Uterus (tissue), 4 donors: ENCODE measurements around the gene SRC. TPM values are rescaled to one million over a fixed set of nuclear protein-coding genes. Genes with fewer than 3 reads are reported as not detected.

ENCODE experiments used
- DNase-seq, 2 donors: peaks; one replicate each; pipeline ENCODE4 v3.0.0-alpha.2; 2019 to 2020
- H3K27ac ChIP-seq, 2 donors: fragments of 200-600 bp; sonication (generic); 1 replicate in 1 of 2; 2 replicates in 1 of 2; pipeline ENCODE4 v1.5.1; 2016 to 2018
- H3K27me3 ChIP-seq, 2 donors: fragments of 200-600 bp; sonication (generic); one replicate each; pipeline ENCODE4 v1.5.1; 2018 to 2019; ENCODE audit warnings: control low read depth in 1 of 2
- H3K36me3 ChIP-seq, 2 donors: fragments of 200-600 bp; sonication (generic); one replicate each; pipeline ENCODE4 v1.5.1; 2019; ENCODE audit warnings: control low read depth in 1 of 2
- H3K4me1 ChIP-seq, 2 donors: fragments of 200-600 bp; sonication (generic); one replicate each; pipeline ENCODE4 v1.5.1; 2018 to 2019; ENCODE audit warnings: control low read depth in 1 of 2
- H3K4me3 ChIP-seq, 2 donors: fragments of 200-600 bp; sonication (generic); 1 replicate in 1 of 2; 2 replicates in 1 of 2; pipeline ENCODE4 v1.5.1; 2018 to 2019; ENCODE audit warnings: mild to moderate bottlenecking in 1 of 2
- H3K9me3 ChIP-seq, 2 donors: fragments of 200-600 bp; sonication (generic); one replicate each; pipeline ENCODE4 v1.5.1; 2019; ENCODE audit warnings: control low read depth in 1 of 2
- CTCF ChIP-seq, 4 experiments: fragments of 200-600 bp in 2 of 4; fragments of 450-650 bp in 2 of 4; sonication (generic) in 2 of 4; IDR thresholded peaks; one replicate each; pipeline ENCODE4 v1.5.1; 2016 to 2019; ENCODE audit warnings: antibody characterized with exemption in 4 of 4, mild to moderate bottlenecking in 2 of 4, moderate library complexity in 1 of 4
- POLR2A ChIP-seq, 2 donors: fragments of 450-650 bp; IDR thresholded peaks; one replicate each; pipeline ENCODE4 v1.6.1; 2016; ENCODE audit warnings: antibody characterized with exemption in 2 of 2, mild to moderate bottlenecking in 1 of 2, moderate library complexity in 1 of 2
- intact Hi-C: fragments of 100-400 bp; cut with DNase I; formaldehyde crosslinking; loops from one replicate; pipeline ENCODE4 v1.15.1; 2023; ENCODE audit warnings: low total_unique reads
- total RNA-seq, 4 donors: library from RNA; depleted of rRNA in 3 of 4; stranded (reverse); fragments of >200 nt in 3 of 4; gene quantifications; one replicate each; pipeline versions ENCODE4 v1.1.0 to v1.2.4, GENCODE V29; 2014 to 2023
- donor health status: DM: yes; HTN: yes; CAD: no.

SRC gene
- total RNA-seq, 4 donors from 2014 or later: 25.0 to 110 (median 34.1) TPM

GRCh38 chr20:37358366-37359150 lies 12.6 kb downstream of the SRC start:
- Histone ChIP-seq H3K27me3 (no peaks in the 10 kb centered on the region), H3K27ac (peak overlapping the region; percentile 33 to 55), H3K4me3 (no peak overlapping the region), H3K4me1 (peaks cover 0 to 5% of the 10 kb centered on the region in 2 donors), H3K36me3 (no peaks in the 10 kb centered on the region), H3K9me3 (no peaks in the 10 kb centered on the region)
- intact Hi-C loops: no loop called here
- no peak for TF ChIP-seq POLR2A (IDR thresholded peaks at IDR 0.05)
- TF ChIP-seq CTCF (IDR thresholded peaks at IDR 0.05): no peak
- no peak for DNase-seq

- intact Hi-C loops: no loop called here
- peaks cover 0 to 5% of the 10 kb centered on the region in 2 donors for H3K4me1 ChIP-seq
- no peak overlapping the region for H3K4me3 ChIP-seq
- peak overlapping the region in 1 of 2 donors; percentile 55 for H3K27ac ChIP-seq
- no peak for TF ChIP-seq CTCF (IDR thresholded peaks at IDR 0.05)
- TF ChIP-seq POLR2A (IDR thresholded peaks at IDR 0.05): no peak
- no peaks in the 10 kb centered on the region for H3K9me3 ChIP-seq
- H3K36me3 ChIP-seq: no peaks in the 10 kb centered on the region
- no peaks in the 10 kb centered on the region for H3K27me3 ChIP-seq
- no peak for DNase-seq
Observed at GRCh38 chr20:37359331-37359730, 13.4 kb downstream of the SRC start.

GRCh38 chr20:37359836-37360235 lies 13.9 kb downstream of the SRC start:
- H3K4me3 ChIP-seq: no peak overlapping the region
- no peaks in the 10 kb centered on the region for H3K27me3 ChIP-seq
- H3K9me3 ChIP-seq: no peaks in the 10 kb centered on the region
- H3K36me3 ChIP-seq: no peaks in the 10 kb centered on the region
- intact Hi-C loops: no loop called here
- peaks cover 0 to 5% of the 10 kb centered on the region in 2 donors for H3K4me1 ChIP-seq
- no peak for TF ChIP-seq CTCF (IDR thresholded peaks at IDR 0.05)
- no peak for TF ChIP-seq POLR2A (IDR thresholded peaks at IDR 0.05)
- H3K27ac ChIP-seq: peak overlapping the region in 1 of 2 donors; percentile 55
- DNase-seq: no peak

GRCh38 chr20:37360391-37361115 lies 14.6 kb downstream of the SRC start:
- no peak overlapping the region for H3K4me3 ChIP-seq
- H3K27me3 ChIP-seq: no peaks in the 10 kb centered on the region
- TF ChIP-seq POLR2A (IDR thresholded peaks at IDR 0.05) (no peak), CTCF (IDR thresholded peaks at IDR 0.05) (no peak)
- no peaks in the 10 kb centered on the region for H3K9me3 ChIP-seq
- intact Hi-C loops: no loop called here
- H3K27ac ChIP-seq: peak overlapping the region in 1 of 2 donors; percentile 55
- no peaks in the 10 kb centered on the region for H3K36me3 ChIP-seq
- H3K4me1 ChIP-seq: peaks cover 0 to 5% of the 10 kb centered on the region in 2 donors
- DNase-seq: no peak

GRCh38 chr20:37361336-37361735 lies 15.4 kb downstream of the SRC start:
- H3K27me3 ChIP-seq: no peaks in the 10 kb centered on the region
- no peak for DNase-seq
- intact Hi-C loops: no loop called here

More at GRCh38 chr20:37361336-37361735, 15.4 kb downstream of the SRC start:
- H3K4me3 ChIP-seq: no peak overlapping the region
- no peaks in the 10 kb centered on the region for H3K36me3 ChIP-seq
- peaks cover 0 to 5% of the 10 kb centered on the region in 2 donors for H3K4me1 ChIP-seq
- no peak overlapping the region for H3K27ac ChIP-seq
- no peak for TF ChIP-seq CTCF (IDR thresholded peaks at IDR 0.05)
- H3K9me3 ChIP-seq: no peaks in the 10 kb centered on the region
